Neuron (in vitro differentiated cells): ENCODE measurements around the gene ZNF330.
"Not testable (repeated sequence)": the region's sequence is repeated elsewhere in the genome, so short reads cannot be mapped to it uniquely, and the experiment has no call there.

Experiments
- H2AFZ ChIP-seq: one replicate; pipeline ENCODE4 v1.6.1; 2013; ENCODE audit warnings: low read depth, mild to moderate bottlenecking, inconsistent platforms, low read length, moderate library complexity
- H3K27me3 ChIP-seq: one replicate; pipeline ENCODE4 v1.6.1; 2013; ENCODE audit warnings: low read length; ENCODE audit not compliant: insufficient read depth
- H3K36me3 ChIP-seq: one replicate; pipeline ENCODE4 v1.6.1; 2013; ENCODE audit warnings: low read length; ENCODE audit not compliant: insufficient read depth
- H3K4me1 ChIP-seq: one replicate; pipeline ENCODE4 v1.6.1; 2013; ENCODE audit warnings: low read length; ENCODE audit not compliant: insufficient read depth
- H3K4me3 ChIP-seq: 2 replicates; pipeline ENCODE4 v1.5.1; 2013; ENCODE audit warnings: mild to moderate bottlenecking, low read length, moderate library complexity
- H3K9me3 ChIP-seq: one replicate; pipeline ENCODE4 v1.6.1; 2013; ENCODE audit warnings: low read length

Gene ZNF330

GRCh38 chr4:141213550-141213991 lies 7.1 kb upstream of the ZNF330 start:
- Histone ChIP-seq H3K9me3 (no peaks in the 10 kb centered on the region), H3K4me3 (no peak overlapping the region), H2AFZ (no peak overlapping the region), H3K27me3 (no peaks in the 10 kb centered on the region), H3K36me3 (no peaks in the 10 kb centered on the region), H3K4me1 (no peaks in the 10 kb centered on the region)

GRCh38 chr4:141215030-141215429 lies 5.7 kb upstream of the ZNF330 start:
- H2AFZ ChIP-seq: no peak overlapping the region
- no peaks in the 10 kb centered on the region for H3K27me3 ChIP-seq
- no peaks in the 10 kb centered on the region for H3K36me3 ChIP-seq
- H3K9me3 ChIP-seq: no peaks in the 10 kb centered on the region
- H3K4me1 ChIP-seq: no peaks in the 10 kb centered on the region
- H3K4me3 ChIP-seq: no peak overlapping the region

GRCh38 chr4:141216002-141216761 lies 4.5 kb upstream of the ZNF330 start:
- H3K36me3 ChIP-seq: no peaks in the 10 kb centered on the region
- H3K27me3 ChIP-seq: no peaks in the 10 kb centered on the region
- no peak overlapping the region for H2AFZ ChIP-seq
- peaks cover 5% of the 10 kb centered on the region for H3K4me1 ChIP-seq
- no peaks in the 10 kb centered on the region for H3K9me3 ChIP-seq
- H3K4me3 ChIP-seq: no peak overlapping the region

- H3K9me3 ChIP-seq: no peaks in the 10 kb centered on the region
- peak overlapping the region; percentile 87 for H3K4me3 ChIP-seq
- peak overlapping the region; percentile 86 for H2AFZ ChIP-seq
- peaks cover 14% of the 10 kb centered on the region for H3K4me1 ChIP-seq
- no peaks in the 10 kb centered on the region for H3K27me3 ChIP-seq
- peaks cover 17% of the 10 kb centered on the region for H3K36me3 ChIP-seq
Observed at GRCh38 chr4:141220271-141220670, 424 bp upstream of the ZNF330 start.

GRCh38 chr4:141223418-141223817 lies 2.7 kb downstream of the ZNF330 start:
- no peaks in the 10 kb centered on the region for H3K9me3 ChIP-seq
- H3K36me3 ChIP-seq: peaks cover 31% of the 10 kb centered on the region
- no peak overlapping the region for H2AFZ ChIP-seq
- no peaks in the 10 kb centered on the region for H3K27me3 ChIP-seq
- peaks cover 14% of the 10 kb centered on the region for H3K4me1 ChIP-seq
- H3K4me3 ChIP-seq: no peak overlapping the region

GRCh38 chr4:141227280-141227679 lies 6.6 kb downstream of the ZNF330 start:
- not testable (repeated sequence) for H2AFZ ChIP-seq, H3K27me3 ChIP-seq, H3K9me3 ChIP-seq, H3K4me1 ChIP-seq, H3K4me3 ChIP-seq
- H3K36me3 ChIP-seq: peaks cover 63% of the 10 kb centered on the region

GRCh38 chr4:141229408-141230101 lies 8.9 kb downstream of the ZNF330 start:
- Histone ChIP-seq H2AFZ (no peak overlapping the region), H3K36me3 (peaks cover 67% of the 10 kb centered on the region), H3K27me3 (no peaks in the 10 kb centered on the region), H3K9me3 (no peaks in the 10 kb centered on the region), H3K4me1 (no peaks in the 10 kb centered on the region), H3K4me3 (no peak overlapping the region)

GRCh38 chr4:141233673-141234072 lies 13.0 kb downstream of the ZNF330 start:
- Histone ChIP-seq H2AFZ (no peak overlapping the region), H3K4me3 (no peak overlapping the region), H3K27me3 (no peaks in the 10 kb centered on the region), H3K36me3 (peaks cover 52% of the 10 kb centered on the region), H3K9me3 (no peaks in the 10 kb centered on the region), H3K4me1 (no peaks in the 10 kb centered on the region)

GRCh38 chr4:141238186-141238585 lies 17.5 kb downstream of the ZNF330 start:
- Histone ChIP-seq H3K4me1 (no peaks in the 10 kb centered on the region), H3K36me3 (peaks cover 14% of the 10 kb centered on the region), H3K4me3 (no peak overlapping the region), H2AFZ (no peak overlapping the region), H3K9me3 (no peaks in the 10 kb centered on the region), H3K27me3 (no peaks in the 10 kb centered on the region)

GRCh38 chr4:141240259-141240658 lies 19.6 kb downstream of the ZNF330 start:
- H3K9me3 ChIP-seq: no peaks in the 10 kb centered on the region
- H3K4me1 ChIP-seq: no peaks in the 10 kb centered on the region
- no peaks in the 10 kb centered on the region for H3K27me3 ChIP-seq
- H3K4me3 ChIP-seq: no peak overlapping the region
- H3K36me3 ChIP-seq: no peaks in the 10 kb centered on the region
- H2AFZ ChIP-seq: no peak overlapping the region

GRCh38 chr4:141240671-141241070 lies 20.0 kb downstream of the ZNF330 start:
- no peak overlapping the region for H2AFZ ChIP-seq
- no peaks in the 10 kb centered on the region for H3K36me3 ChIP-seq
- H3K9me3 ChIP-seq: no peaks in the 10 kb centered on the region
- no peaks in the 10 kb centered on the region for H3K4me1 ChIP-seq
- H3K27me3 ChIP-seq: no peaks in the 10 kb centered on the region
- H3K4me3 ChIP-seq: no peak overlapping the region

GRCh38 chr4:141241986-141242385 lies 21.3 kb downstream of the ZNF330 start:
- no peak overlapping the region for H2AFZ ChIP-seq
- H3K4me3 ChIP-seq: no peak overlapping the region
- H3K27me3 ChIP-seq: no peaks in the 10 kb centered on the region
- peaks cover 4% of the 10 kb centered on the region for H3K4me1 ChIP-seq
- H3K36me3 ChIP-seq: no peaks in the 10 kb centered on the region
- H3K9me3 ChIP-seq: no peaks in the 10 kb centered on the region

- peaks cover 4% of the 10 kb centered on the region for H3K4me1 ChIP-seq
- H2AFZ ChIP-seq: no peak overlapping the region
- H3K4me3 ChIP-seq: no peak overlapping the region
- no peaks in the 10 kb centered on the region for H3K27me3 ChIP-seq
- no peaks in the 10 kb centered on the region for H3K36me3 ChIP-seq
- no peaks in the 10 kb centered on the region for H3K9me3 ChIP-seq
Observed at GRCh38 chr4:141244419-141244818, 23.7 kb downstream of the ZNF330 start.
